Liver (tissue), 9 donors: ENCODE results near the gene DLK1. TPM values are rescaled to one million over a fixed set of nuclear protein-coding genes. Genes with fewer than 3 reads are reported as not detected.

Experiments
- DNase-seq: peaks from one replicate; pipeline ENCODE4 v3.0.0-alpha.2; 2017; ENCODE audit warnings: low spot score
- H3K27ac ChIP-seq, 2 donors: one replicate each; pipeline ENCODE4 v1.7.0; 2013; ENCODE audit warnings: inconsistent platforms in 2 of 2, low read length in 2 of 2, control low read depth in 1 of 2, low read depth in 1 of 2, mild to moderate bottlenecking in 1 of 2
- H3K27me3 ChIP-seq, 4 donors: one replicate each; pipeline versions ENCODE4 v1.6.1 to v1.7.0; 2013; ENCODE audit warnings: low read length in 3 of 4, inconsistent platforms in 1 of 4, mild to moderate bottlenecking in 1 of 4, moderate library complexity in 1 of 4; ENCODE audit not compliant: control insufficient read depth in 4 of 4, insufficient read depth in 4 of 4
- H3K36me3 ChIP-seq, 4 donors: one replicate each; pipeline versions ENCODE4 v1.6.1 to v1.7.0; 2013; ENCODE audit warnings: low read length in 3 of 4, mild to moderate bottlenecking in 3 of 4, low read depth in 1 of 4, moderate library complexity in 1 of 4; ENCODE audit not compliant: control insufficient read depth in 4 of 4, insufficient read depth in 3 of 4
- H3K4me1 ChIP-seq, 4 donors: one replicate each; pipeline versions ENCODE4 v1.6.1 to v1.7.0; 2013; ENCODE audit warnings: low read length in 3 of 4, mild to moderate bottlenecking in 3 of 4, moderate library complexity in 1 of 4; ENCODE audit not compliant: control insufficient read depth in 4 of 4, insufficient read depth in 4 of 4
- H3K4me3 ChIP-seq, 3 donors: one replicate each; pipeline versions ENCODE4 v1.6.1 to v1.7.0; 2013; ENCODE audit warnings: low read length in 3 of 3, control low read depth in 1 of 3, low read depth in 1 of 3, mild to moderate bottlenecking in 1 of 3
- H3K9ac ChIP-seq, 2 donors: one replicate each; pipeline ENCODE4 v1.7.0; 2013; ENCODE audit warnings: low read length in 2 of 2, mild to moderate bottlenecking in 2 of 2, moderate library complexity in 2 of 2, control low read depth in 1 of 2, low read depth in 1 of 2
- H3K9me3 ChIP-seq, 4 donors: one replicate each; pipeline versions ENCODE4 v1.6.1 to v1.7.0; 2013; ENCODE audit warnings: low read length in 3 of 4; ENCODE audit not compliant: control insufficient read depth in 4 of 4
- EGR1 ChIP-seq, 2 donors: IDR thresholded peaks; 2 replicates each; pipeline ENCODE4 v1.6.1; 2016 to 2018; ENCODE audit warnings: antibody characterized with exemption in 2 of 2, low read depth in 2 of 2
- FOXA1 ChIP-seq: IDR thresholded peaks from 2 replicates; pipeline ENCODE4 v1.6.1; 2016; ENCODE audit warnings: antibody characterized with exemption
- FOXA2 ChIP-seq: IDR thresholded peaks from 2 replicates; pipeline ENCODE4 v1.6.1; 2016; ENCODE audit warnings: antibody characterized with exemption
- GABPA ChIP-seq, 2 donors: IDR thresholded peaks in 1 of 2; conservative IDR thresholded peaks in 1 of 2; 2 replicates each; pipeline ENCODE4 v1.6.1; 2016; ENCODE audit warnings: antibody characterized with exemption in 2 of 2, mild to moderate bottlenecking in 1 of 2, moderate library complexity in 1 of 2
- HNF4A ChIP-seq, 2 donors: conservative IDR thresholded peaks; 2 replicates each; pipeline ENCODE4 v1.6.1; 2016; ENCODE audit warnings: antibody characterized with exemption in 2 of 2, mild to moderate bottlenecking in 2 of 2
- HNF4G ChIP-seq: IDR thresholded peaks from 2 replicates; pipeline ENCODE4 v1.6.1; 2016; ENCODE audit warnings: antibody characterized with exemption
- JUND ChIP-seq, 2 donors: IDR thresholded peaks; 2 replicates each; pipeline ENCODE4 v1.6.1; 2016; ENCODE audit warnings: antibody characterized with exemption in 2 of 2
- NR2F2 ChIP-seq: IDR thresholded peaks from 2 replicates; pipeline ENCODE4 v1.6.1; 2016; ENCODE audit warnings: antibody characterized with exemption
- RAD21 ChIP-seq, 2 donors: IDR thresholded peaks; 2 replicates each; pipeline ENCODE4 v1.6.1; 2016; ENCODE audit warnings: antibody characterized with exemption in 2 of 2, mild to moderate bottlenecking in 2 of 2
- RXRA ChIP-seq, 2 donors: IDR thresholded peaks; 2 replicates each; pipeline ENCODE4 v1.6.1; 2017 to 2018; ENCODE audit warnings: antibody characterized with exemption in 2 of 2, mild to moderate bottlenecking in 1 of 2
- SP1 ChIP-seq: IDR thresholded peaks from 2 replicates; pipeline ENCODE4 v1.6.1; 2018; ENCODE audit warnings: antibody characterized with exemption, mild to moderate bottlenecking
- TAF1 ChIP-seq: conservative IDR thresholded peaks from 2 replicates; pipeline ENCODE4 v1.6.1; 2016; ENCODE audit warnings: antibody characterized with exemption, mild to moderate bottlenecking
- YY1 ChIP-seq: IDR thresholded peaks from 2 replicates; pipeline ENCODE4 v1.6.1; 2016; ENCODE audit warnings: antibody characterized with exemption, mild to moderate bottlenecking
- WGBS: extraction: QIAGEN DNeasy Blood & Tissue Kit; methylation state at CpG from one replicate; pipeline ENCODE4 v1.1.7; 2013; 5-methylcytosine and 5-hydroxymethylcytosine counted together
- polyA plus RNA-seq, 2 donors: library from polyadenylated mRNA; stranded (reverse) in 1 of 2; unstranded in 1 of 2; fragments of 200-250 nt in 1 of 2; fragments of >200 nt in 1 of 2; fragmentation: Nextera tagmentation in 1 of 2; extraction: Ambion mirVana in 1 of 2; gene quantifications; one replicate each; pipeline versions ENCODE4 v1.2.1 to v1.2.3, GENCODE V29; 2013 to 2015
- total RNA-seq, 2 donors: library from RNA; depleted of rRNA; stranded (reverse); fragments of >200 nt; gene quantifications; one replicate each; pipeline ENCODE4 v1.2.3, GENCODE V29; 2014
- TF ChIP-seq, protein P1 (sequence below): IDR thresholded peaks from 2 replicates; pipeline ENCODE4 v1.6.1; 2016; ENCODE audit warnings: antibody characterized with exemption
- TF ChIP-seq, protein P2 (sequence below): IDR thresholded peaks from 2 replicates; pipeline ENCODE4 v1.6.1; 2016; ENCODE audit warnings: antibody characterized with exemption
- TF ChIP-seq, protein P3 (sequence below): fragments of 150-350 bp; IDR thresholded peaks from 2 replicates; pipeline ENCODE4 v1.5.1; 2017; ENCODE audit warnings: improper control_type of control experiment, low read depth, low read length; ENCODE audit not compliant: missing input control
- TF ChIP-seq, protein P4 (sequence below): IDR thresholded peaks from 2 replicates; pipeline ENCODE4 v1.6.1; 2016; ENCODE audit warnings: antibody characterized with exemption
- TF ChIP-seq, protein P5 (sequence below): IDR thresholded peaks from 2 replicates; pipeline ENCODE4 v1.6.1; 2016; ENCODE audit warnings: antibody characterized with exemption, mild to moderate bottlenecking
- donor health status: healthy.
- donor health status: healthy.
- donor health status: healthy.
- donor health status: healthy.
- donor health status: healthy.

Gene DLK1
- total and polyA plus RNA-seq, 4 donors = 0.42 to 331 (median 1.8) TPM; not detected in 1

DNA sequence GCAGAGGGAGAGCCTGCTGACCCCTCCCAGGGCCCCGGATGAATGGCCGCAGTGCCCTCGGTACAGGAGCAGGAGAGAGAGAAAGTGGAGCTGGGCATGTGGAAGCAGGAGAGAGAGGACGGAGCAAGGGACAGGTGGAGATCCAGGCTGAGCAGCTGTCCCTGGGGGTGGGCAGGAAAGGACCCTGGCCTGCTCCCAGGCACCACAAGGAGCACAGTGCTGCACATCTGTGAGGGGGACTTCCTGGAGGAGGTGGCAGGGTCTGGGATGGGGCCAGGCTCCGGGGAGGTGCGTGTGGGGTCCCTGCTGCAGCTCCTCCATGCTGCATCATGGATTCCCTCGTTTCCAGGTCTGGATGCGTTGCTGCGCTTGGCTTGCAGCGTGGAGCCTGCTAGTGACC lies 13.0 kb upstream of the DLK1 start:
- Histone ChIP-seq H3K4me3 (no peak overlapping the region), H3K4me1 (peaks cover 0 to 3% (median 0%) of the 10 kb centered on the region in 4 donors), H3K27ac (no peak overlapping the region), H3K9me3 (peaks cover 0 to 3% (median 0%) of the 10 kb centered on the region in 4 donors), H3K27me3 (peaks cover 0 to 7% (median 0%) of the 10 kb centered on the region in 4 donors), H3K9ac (no peak overlapping the region), H3K36me3 (no peaks in the 10 kb centered on the region)
- DNase-seq = no peak
- TF ChIP-seq RXRA (IDR thresholded peaks at IDR 0.05) (no peak), JUND (IDR thresholded peaks at IDR 0.05) (no peak), EGR1 (IDR thresholded peaks at IDR 0.05; ENCODE audit: low read depth in 2 of 2) (no peak), TAF1 (no peak), RAD21 (IDR thresholded peaks at IDR 0.05) (no peak), NR2F2 (no peak), HNF4A (conservative IDR thresholded peaks at IDR 0.05) (no peak), HNF4G (no peak), SP1 (no peak), YY1 (no peak), FOXA1 (no peak), FOXA2 (no peak), GABPA (IDR thresholded peaks at IDR 0.05 in 1 of 2, conservative IDR thresholded peaks at IDR 0.05 in 1 of 2) (no peak)
- TF ChIP-seq, protein P1, sequence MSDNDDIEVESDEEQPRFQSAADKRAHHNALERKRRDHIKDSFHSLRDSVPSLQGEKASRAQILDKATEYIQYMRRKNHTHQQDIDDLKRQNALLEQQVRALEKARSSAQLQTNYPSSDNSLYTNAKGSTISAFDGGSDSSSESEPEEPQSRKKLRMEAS = no peak
- TF ChIP-seq, protein P2, sequence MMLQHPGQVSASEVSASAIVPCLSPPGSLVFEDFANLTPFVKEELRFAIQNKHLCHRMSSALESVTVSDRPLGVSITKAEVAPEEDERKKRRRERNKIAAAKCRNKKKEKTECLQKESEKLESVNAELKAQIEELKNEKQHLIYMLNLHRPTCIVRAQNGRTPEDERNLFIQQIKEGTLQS = no peak
- TF ChIP-seq, protein P3, sequence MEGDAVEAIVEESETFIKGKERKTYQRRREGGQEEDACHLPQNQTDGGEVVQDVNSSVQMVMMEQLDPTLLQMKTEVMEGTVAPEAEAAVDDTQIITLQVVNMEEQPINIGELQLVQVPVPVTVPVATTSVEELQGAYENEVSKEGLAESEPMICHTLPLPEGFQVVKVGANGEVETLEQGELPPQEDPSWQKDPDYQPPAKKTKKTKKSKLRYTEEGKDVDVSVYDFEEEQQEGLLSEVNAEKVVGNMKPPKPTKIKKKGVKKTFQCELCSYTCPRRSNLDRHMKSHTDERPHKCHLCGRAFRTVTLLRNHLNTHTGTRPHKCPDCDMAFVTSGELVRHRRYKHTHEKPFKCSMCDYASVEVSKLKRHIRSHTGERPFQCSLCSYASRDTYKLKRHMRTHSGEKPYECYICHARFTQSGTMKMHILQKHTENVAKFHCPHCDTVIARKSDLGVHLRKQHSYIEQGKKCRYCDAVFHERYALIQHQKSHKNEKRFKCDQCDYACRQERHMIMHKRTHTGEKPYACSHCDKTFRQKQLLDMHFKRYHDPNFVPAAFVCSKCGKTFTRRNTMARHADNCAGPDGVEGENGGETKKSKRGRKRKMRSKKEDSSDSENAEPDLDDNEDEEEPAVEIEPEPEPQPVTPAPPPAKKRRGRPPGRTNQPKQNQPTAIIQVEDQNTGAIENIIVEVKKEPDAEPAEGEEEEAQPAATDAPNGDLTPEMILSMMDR = no peak
- TF ChIP-seq, protein P4, sequence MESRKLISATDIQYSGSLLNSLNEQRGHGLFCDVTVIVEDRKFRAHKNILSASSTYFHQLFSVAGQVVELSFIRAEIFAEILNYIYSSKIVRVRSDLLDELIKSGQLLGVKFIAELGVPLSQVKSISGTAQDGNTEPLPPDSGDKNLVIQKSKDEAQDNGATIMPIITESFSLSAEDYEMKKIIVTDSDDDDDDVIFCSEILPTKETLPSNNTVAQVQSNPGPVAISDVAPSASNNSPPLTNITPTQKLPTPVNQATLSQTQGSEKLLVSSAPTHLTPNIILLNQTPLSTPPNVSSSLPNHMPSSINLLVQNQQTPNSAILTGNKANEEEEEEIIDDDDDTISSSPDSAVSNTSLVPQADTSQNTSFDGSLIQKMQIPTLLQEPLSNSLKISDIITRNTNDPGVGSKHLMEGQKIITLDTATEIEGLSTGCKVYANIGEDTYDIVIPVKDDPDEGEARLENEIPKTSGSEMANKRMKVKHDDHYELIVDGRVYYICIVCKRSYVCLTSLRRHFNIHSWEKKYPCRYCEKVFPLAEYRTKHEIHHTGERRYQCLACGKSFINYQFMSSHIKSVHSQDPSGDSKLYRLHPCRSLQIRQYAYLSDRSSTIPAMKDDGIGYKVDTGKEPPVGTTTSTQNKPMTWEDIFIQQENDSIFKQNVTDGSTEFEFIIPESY = no peak
- TF ChIP-seq, protein P5, sequence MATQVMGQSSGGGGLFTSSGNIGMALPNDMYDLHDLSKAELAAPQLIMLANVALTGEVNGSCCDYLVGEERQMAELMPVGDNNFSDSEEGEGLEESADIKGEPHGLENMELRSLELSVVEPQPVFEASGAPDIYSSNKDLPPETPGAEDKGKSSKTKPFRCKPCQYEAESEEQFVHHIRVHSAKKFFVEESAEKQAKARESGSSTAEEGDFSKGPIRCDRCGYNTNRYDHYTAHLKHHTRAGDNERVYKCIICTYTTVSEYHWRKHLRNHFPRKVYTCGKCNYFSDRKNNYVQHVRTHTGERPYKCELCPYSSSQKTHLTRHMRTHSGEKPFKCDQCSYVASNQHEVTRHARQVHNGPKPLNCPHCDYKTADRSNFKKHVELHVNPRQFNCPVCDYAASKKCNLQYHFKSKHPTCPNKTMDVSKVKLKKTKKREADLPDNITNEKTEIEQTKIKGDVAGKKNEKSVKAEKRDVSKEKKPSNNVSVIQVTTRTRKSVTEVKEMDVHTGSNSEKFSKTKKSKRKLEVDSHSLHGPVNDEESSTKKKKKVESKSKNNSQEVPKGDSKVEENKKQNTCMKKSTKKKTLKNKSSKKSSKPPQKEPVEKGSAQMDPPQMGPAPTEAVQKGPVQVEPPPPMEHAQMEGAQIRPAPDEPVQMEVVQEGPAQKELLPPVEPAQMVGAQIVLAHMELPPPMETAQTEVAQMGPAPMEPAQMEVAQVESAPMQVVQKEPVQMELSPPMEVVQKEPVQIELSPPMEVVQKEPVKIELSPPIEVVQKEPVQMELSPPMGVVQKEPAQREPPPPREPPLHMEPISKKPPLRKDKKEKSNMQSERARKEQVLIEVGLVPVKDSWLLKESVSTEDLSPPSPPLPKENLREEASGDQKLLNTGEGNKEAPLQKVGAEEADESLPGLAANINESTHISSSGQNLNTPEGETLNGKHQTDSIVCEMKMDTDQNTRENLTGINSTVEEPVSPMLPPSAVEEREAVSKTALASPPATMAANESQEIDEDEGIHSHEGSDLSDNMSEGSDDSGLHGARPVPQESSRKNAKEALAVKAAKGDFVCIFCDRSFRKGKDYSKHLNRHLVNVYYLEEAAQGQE = no peak
- 79% methylated on average over 10 of the region's 10 CpGs for WGBS
